HG03039 (cell line): ENCODE results near the gene QKI.
"Not testable (repeated sequence)": the region's sequence is repeated elsewhere in the genome, so short reads cannot be mapped to it uniquely, and the experiment has no call there.

Source experiments
- ATAC-seq: cut with Tn5 transposase; IDR thresholded peaks from one replicate; pipeline ENCODE4 v1.9.1; 2021; ENCODE audit warnings: mild to moderate bottlenecking, moderate library complexity; ENCODE audit not compliant: unreplicated experiment

Gene QKI

DNA sequence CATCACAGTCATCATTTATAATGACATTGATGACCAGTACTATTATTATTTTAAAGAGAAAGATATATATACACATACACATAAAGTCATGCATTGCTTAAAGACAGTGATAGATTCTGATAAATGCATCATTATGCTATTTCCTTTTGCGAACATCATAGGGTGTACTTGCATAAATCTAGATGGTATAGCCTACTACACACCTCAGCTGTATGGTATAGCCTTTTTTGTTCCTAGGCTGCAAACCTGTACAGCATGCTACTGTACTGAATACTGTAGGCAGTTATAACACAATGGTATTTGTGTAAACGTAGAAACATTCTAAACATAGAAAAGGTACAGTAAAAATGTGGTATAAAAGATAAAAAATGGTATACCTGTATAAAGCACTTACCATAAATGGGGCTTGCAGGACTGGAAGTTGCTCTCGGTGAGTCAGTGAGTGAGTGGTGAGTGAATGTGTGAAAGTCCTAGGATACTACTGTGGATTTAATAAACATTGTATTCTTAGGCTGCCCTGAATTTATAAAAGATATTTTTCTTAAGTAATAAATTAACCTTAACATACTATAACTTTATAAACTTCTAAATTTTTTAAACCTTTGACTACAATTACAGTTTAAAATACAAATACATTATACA, 23.9 kb downstream of the QKI start:
- no peak for ATAC-seq

DNA sequence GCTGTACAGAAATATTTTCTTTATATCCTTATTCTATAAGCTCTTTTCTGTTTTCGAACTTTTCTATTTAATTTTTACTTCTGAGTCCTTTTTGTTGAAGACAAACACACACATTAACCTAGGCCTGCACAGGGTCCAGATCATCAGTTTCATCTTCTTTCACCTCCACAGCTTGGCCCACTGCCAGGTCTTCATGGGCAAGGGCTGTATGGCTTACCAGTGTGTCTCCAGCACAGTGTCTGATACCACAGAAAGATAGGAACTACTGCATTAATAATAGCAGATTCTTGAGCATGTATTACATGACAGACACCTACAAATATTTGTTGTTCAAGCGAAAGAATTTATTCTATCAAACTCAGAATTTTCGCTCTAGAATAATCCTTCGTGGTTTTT, 24.4 kb downstream of the QKI start:
- ATAC-seq: no peak

DNA sequence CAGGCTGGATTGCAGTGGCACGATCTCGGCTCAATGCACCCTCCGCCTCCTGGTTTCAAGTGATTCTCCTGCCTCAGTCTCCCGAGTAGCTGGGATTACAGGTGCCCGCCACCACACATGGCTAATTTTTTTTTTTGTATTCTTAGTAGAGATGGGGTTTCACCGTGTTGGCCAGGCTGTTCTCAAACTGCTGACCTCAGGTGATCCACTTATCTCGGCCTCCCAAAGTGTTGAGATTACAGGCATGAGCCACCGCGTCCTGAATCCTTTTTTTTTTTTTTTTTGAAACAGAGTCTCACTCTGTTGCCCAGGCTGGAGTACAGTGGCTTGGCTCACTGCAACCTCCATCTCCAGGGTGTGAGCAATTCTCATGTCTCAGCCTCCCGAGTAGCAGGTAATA, 24.9 kb downstream of the QKI start:
- ATAC-seq: not testable (repeated sequence)

DNA sequence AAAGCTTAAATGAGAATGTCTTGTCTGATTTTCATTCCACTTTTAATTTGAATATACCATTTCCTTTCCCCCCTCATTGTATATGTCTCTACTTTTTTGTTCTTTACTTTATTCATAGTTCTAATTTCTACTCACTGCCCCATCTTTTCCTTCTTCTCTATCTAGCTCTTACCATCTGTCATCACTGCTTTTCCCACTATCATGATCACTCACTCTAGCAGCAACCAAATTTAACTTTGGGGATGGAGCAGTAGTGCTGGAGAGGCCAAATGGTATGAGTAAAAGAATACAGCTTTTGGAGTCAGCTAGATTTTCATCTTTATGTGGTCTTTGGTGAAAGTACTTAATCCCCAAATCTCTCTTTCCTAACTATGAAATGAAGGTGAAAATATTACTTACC, 25.5 kb downstream of the QKI start:
- no peak for ATAC-seq

DNA sequence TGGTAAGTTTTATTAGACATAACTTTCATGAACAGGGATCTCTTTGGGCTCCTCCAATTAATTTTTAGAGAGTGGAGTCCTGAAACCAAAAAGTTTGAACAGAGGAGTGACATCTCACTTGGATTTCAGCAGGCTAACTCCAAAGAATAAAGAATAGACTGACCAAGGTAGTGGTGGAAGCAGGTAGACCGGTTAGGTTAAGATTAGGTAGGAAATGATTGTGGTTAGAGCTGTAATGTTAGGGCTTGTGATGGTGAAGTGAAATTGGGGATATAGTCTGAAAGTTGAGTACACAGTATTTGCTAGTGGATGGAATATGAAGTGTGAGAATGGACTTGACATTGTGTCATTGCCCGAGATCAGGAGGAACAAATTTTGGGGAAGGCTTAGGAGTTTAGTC, 27.8 kb downstream of the QKI start:
- no peak for ATAC-seq

DNA sequence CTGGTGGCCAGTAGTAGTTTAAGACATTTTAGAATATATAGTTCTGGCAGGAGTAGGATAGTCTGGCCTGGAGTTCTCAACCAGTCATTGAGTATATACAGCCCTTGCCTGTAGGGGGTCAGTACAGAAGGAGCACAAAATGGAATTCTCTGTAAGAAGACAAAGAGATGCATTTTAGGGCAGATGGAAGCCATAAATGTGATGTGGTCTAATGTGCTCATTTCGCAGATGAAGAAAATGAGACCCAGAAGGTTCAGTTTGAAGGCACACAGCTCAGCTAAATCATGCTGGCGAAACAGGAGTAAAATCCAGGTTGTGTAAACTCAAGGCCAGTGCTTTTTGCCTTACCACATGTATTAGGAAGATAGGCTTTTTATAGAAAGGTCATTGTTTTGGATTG, 29.6 kb downstream of the QKI start:
- ATAC-seq: no peak

DNA sequence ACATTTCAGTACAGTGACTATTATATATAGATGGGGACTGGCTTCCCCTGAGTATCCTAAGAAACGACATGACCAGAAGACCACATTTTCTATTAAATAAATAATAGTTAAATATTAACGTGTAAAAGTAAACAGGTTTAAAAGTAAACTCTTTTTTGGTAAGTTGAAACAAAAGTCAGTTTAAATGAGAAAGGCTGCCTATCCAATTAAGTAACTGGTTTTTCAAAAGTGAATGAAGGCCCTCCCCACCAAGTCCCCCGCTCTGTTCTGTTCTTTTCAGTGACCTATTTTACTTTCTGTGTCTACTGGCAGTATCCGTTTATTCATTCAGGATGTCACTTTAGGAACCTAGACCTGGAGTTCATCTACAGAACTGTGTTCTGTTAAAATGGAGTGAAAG, 32.0 kb downstream of the QKI start:
- ATAC-seq: no peak

DNA sequence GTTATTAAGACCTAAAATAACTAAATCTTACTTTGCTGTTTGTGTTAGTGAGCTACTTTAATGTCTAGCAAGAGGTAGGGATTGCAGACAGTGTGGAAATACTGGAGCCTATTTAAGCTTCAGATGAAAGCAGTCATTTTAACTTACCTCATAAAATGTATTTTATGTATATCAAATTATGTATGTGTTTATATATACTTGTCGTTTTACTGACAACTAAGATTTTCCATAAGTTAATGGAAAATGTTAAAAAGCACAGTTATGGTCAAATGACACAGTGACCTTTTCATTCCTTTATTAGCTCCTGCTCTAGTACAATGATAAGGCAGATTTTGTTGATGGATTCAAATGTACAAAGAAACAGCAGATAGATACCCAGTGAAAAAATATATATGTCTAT, 34.6 kb downstream of the QKI start:
- ATAC-seq: no peak

DNA sequence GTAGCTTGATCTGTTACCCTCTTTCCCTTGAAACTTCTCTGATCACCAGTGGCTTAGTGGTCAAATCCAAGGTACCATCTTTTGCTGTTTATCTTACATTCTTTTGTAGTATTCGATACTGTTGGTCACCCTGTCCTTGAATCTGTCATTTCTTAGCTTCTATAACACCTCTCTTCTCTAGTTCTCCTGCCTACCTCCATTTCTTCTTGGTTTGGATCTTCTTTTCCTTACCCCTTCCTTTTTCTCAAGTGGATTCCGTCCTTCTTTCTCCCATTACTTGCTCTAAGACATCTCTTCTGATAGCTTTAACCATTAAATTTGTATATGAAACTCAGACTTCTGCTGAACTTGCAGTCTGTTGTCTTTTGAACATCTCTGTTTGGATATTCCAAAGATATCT, 39.9 kb downstream of the QKI start:
- ATAC-seq: no peak

DNA sequence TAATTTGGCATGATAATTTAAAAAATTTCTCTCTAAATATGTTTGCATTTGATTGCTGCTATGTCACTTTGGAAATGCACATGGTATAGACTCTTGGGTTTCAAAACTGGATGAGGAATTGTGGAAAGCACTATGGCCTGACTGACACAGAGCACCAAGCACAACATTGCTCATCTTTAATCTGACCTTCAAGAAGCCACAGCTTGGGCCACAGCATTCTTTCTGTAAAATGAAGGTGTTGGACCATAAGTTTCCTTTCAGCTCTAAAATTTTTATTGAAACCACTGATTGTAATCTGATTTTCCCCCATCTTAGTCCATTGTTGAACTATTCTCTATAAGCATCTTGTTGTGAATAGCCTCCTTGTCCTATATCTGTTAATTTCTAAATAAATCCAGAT, 41.0 kb downstream of the QKI start:
- ATAC-seq: no peak

DNA sequence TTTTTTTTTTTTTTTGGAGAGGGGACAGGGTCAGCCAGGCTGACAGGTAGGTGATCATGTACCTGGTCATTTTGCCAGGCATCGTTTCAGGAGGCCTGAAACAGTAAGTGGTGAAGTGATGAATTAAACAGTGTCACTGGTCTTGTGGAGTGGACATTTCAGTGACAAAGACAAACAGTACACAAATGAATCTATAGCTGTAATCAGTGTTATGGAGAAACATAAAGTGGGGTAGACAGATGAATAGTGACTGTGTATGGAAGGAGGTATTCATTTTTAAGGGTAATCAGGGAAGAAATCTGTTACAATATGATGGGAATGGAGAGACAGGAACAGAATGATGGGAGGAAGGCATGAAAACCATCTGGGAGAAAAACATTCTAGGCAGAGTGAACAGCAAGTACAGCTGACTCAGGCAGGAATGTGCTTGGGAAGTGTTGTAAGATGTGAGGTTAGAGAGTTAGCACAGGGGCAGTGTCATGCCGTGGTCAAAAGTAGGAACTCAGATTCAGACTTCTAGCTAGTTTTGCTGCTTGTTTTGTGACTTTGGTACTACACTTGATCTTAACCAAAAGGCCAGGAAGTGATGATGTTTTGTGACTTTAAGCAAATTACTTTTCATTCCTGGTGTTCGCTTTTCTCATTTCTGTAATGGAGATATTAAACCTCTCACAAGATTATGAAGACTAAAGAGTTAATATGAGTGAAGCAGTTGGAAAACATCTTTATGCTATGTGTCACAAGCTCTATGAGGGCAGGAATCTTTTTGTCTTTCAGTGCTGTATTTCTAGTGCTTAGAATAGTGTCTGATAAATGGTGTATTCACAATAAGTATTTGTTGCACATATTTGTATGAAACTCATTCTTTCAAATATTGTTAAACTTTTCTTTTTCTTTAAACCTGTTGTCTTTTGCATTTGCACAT, 43.4 kb downstream of the QKI start:
- no peak for ATAC-seq

DNA sequence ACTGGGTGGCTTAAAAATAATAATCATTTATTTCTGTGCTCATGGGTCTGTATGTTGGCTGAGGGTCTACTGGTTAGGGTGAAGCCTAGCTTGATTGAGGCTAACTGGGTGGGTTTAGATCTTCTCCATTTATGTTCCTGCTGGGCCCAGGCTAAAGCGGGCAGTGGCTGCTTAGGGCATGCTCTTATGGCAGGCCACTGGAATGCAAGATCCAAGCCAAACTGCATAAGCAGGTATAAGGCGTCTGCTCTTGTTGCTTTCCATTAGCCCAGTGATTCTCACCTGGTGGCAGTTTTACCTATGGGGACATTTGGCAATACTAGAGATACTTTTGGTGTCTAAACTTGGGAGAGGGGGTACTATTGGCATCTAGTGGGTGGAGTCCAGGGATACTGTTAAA, 44.5 kb downstream of the QKI start:
- ATAC-seq: no peak

DNA sequence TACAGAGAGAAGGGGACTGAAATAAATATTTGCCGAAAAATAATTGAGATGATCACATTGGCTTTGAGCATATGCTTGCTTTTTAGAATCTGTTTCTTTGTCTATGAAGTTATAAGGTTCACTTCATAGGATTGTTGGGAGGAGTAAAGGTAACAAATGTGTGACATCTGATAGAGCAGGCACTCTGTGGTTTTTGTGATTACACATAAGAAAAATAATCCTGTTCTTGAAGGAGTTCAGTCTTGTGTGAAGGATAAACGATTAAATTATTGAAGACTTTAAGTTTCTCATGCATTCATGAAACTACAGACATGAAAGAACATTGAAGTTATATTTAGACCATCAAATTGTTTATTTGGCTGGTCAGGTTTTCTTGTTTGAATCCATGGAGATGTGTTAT, 45.0 kb downstream of the QKI start:
- no peak for ATAC-seq

DNA sequence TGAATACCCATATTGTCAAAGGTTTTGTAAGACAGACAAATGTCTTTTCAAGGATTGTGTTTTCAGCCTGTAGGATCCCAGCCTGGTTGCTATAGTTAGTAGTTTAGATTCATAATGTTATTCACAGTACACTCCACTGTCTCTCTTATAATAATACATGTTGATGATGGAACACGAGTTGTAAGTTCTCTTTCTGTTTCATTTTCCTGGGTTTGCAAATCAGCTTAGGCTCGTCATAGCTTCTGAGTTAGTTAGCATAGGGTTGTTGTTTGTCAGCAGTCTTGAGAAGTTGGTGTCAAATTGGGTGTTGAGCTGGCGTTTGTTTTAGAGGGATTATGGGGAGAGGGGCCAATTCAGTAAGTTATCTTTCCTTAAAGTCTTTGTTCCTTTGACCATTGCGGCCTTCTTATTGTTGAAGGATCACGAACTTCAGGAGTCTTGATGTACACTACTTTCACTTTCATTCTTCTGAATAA, 45.8 kb downstream of the QKI start:
- ATAC-seq: peak; percentile 80

DNA sequence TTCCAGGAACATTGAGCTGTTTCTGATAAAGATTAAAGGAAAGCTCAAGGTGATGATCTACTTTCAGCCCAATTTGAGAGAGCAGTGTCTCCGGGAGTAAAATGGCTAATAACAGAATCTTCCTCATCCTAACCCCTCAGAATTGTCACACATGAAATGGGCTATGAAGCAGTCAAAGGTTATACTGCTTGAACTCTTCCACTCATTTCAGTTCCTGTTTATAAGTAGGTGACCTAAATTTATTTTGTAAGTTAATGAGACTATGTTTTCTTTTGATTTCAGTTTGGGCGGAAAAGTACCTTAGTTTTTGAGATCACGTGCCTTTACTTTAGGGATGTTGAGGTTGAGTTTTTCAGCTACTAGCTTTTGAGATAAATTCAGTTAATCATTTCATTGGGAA, 47.2 kb downstream of the QKI start:
- ATAC-seq: no peak

DNA sequence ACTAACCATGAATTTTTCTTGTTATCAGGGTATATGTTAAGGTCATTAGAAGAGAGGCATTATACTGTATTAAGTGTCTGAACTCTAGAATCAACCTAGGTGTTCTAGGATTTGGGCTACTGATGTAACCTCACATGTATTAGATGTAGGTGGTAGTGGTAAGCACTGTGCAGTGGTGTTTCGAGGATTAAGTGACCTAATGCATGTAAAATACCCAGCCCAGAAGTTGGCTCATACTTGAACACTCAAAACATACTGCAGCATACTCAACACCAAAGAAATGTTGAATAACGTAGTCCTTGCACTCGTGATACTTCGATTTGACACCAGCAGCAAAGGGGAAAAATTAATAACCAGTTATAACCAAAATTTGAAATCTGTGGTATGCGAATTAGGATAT, 48.7 kb downstream of the QKI start:
- no peak for ATAC-seq

DNA sequence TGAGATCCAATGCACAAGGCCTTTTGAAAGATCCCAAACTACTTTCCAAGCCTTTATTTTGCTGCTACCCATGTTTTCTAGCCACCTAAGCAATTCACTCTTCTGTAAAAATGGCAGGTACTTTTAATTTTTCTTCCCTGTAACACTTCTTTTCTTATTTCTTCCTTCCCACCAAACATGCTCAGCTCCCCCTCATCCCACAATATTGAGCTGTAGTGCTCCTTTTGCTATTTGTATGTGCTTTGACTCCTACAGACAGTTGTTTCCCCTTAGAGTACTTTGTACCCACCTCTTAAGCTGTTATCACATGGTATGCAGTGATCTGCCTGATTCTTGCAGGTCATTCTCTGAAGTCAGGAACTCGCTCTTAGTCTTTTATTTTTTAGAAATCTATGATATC, 49.3 kb downstream of the QKI start:
- no peak for ATAC-seq

DNA sequence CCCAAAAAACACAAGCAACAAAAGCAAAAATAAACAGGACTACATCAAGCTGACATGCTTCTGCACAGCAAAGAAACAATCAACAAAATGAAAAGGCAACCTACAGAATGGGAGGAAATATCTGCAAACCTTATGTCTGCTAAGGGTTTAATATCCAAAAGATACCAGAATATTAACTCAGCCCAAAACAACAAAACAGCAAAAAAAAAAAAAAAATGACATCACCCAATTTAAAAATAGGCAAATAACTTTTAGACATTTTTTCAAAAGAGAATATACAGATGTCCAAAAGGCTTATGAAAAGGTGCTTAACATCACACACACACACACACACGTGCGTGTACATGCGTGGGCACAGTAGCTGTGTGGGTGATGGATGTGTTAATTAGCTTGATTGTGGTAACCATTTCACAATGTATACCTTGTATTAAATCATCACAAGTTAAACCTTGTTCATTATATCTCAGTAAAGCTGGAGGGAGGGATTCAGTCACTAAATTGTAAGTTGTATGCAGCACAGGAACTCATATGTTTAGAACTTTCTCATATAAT, 52.4 kb downstream of the QKI start:
- no peak for ATAC-seq

DNA sequence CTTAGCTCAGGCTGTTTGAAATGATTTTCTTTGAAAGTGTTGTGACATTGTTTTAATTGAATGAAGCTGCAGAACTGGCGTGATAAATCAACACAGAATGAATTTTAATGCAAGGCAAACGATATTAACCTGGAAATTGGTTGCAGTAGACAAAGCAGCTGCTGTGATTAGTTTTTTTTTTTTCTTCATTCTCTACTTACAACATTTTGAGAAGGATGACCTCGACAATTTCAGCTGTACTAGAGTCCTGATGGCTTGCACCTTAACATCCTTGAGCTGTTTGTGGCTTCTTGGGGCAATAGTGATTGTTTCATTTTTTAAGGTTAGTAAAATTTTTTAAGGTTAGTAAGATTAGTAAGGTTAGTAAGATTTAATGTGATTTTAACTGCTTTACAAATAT, 54.2 kb downstream of the QKI start:
- ATAC-seq: no peak

DNA sequence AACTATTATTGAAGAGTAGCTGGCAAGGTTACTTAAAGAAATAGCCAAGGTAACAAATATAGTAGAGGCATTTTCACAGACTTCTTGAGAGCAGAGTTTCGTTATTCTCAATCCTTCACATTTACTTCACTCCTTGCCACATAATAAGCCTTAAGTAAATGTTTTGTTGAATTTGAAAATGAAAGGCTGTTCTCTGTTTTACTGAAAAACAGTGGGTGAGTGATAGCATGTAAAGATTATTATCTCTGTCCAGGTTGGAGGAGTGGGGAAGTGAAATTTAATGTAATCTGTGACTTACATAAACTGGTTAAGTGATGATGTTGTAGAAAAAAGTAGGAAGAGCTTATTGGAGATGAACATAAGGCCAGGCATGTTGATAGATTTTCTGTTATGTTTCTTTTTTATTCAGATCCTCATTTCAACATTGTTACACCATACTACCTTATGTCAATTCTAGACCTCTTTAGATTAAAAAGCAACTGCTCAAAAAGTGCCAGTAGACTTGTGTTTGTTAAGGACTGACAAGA, 55.0 kb downstream of the QKI start:
- no peak for ATAC-seq

DNA sequence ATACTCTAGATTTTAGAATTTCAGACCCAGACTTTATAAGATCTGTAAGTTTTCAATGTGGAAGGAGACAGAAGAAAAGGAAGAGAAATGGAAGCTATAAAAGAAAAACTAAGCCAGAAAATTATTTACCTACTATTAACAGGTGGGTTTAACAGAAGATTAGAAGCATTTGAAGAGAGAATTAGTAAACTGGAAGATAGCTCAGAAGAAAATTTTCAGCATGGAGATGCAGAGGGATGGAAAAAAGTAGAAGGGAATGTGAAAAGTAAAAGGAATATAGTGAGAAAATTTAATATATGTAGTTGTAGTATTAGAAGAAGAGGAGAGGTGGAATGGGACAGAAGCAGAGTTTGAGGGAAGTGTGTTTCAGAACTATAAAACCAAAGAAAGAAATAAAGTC, 56.1 kb downstream of the QKI start:
- ATAC-seq: no peak

DNA sequence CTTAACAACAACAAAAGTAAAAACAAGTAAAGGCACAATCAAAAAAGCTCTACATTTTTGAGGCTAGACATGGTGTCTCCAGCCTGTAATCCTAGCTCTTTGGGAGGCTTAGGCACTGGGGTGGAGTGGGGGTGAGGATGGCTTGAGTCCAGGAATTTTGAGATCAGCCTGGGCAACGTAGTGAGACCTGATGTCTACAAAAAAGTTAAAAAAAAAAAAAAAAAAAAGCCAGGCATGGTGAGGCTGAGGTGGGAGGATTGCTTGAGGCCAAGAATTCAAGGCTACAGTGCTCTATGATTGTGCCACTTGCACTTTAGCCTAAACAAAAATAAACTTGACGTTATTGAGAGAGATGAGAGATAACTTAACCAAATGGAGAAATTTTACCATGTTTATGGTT, 60.1 kb downstream of the QKI start:
- ATAC-seq: no peak
